WTC11 (cell line): ENCODE measurements around the gene CCL17. TPM values are rescaled to one million over a fixed set of nuclear protein-coding genes. Genes with fewer than 3 reads are reported as not detected.

Source experiments
- ATAC-seq: fragments of 200-7000 bp; cut with Tn5 transposase; 2 replicates; pipeline ENCODE4 v1.10.0; 2021; ENCODE audit warnings: mild to moderate bottlenecking, moderate library complexity
- CTCF ChIA-PET: fragments of 300-600 bp; sonication (Branson Sonifier 250); formaldehyde crosslinking; loops from one replicate; lab custom pipeline; 2021; ENCODE audit warnings: antibody characterized with exemption; lab: Charles Lee
- POLR2A ChIA-PET: fragments of 350-600 bp; sonication (Branson Sonifier 250); formaldehyde crosslinking; loops from one replicate; lab custom pipeline; 2021; ENCODE audit warnings: antibody characterized with exemption; lab: Charles Lee
- DNase-seq: peaks from one replicate; pipeline ENCODE4 v3.0.0; 2021; ENCODE audit warnings: low spot score
- H3K27ac Mint-ChIP-seq: 2 replicates; pipeline ENCODE4 v1.8.0; 2021; ENCODE audit warnings: mixed read lengths
- H3K27me3 Mint-ChIP-seq: 2 replicates; pipeline ENCODE4 v1.8.0; 2021; ENCODE audit warnings: low read depth, mild to moderate bottlenecking, moderate library complexity, mixed read lengths
- H3K36me3 Mint-ChIP-seq: 2 replicates; pipeline ENCODE4 v1.8.0; 2021; ENCODE audit warnings: mixed read lengths
- H3K4me1 Mint-ChIP-seq: 2 replicates; pipeline ENCODE4 v1.8.0; 2022; ENCODE audit warnings: mixed read lengths
- H3K4me3 Mint-ChIP-seq: 2 replicates; pipeline ENCODE4 v1.8.0; 2021; ENCODE audit warnings: mild to moderate bottlenecking, moderate library complexity, mixed read lengths
- H3K9me3 Mint-ChIP-seq: 2 replicates; pipeline ENCODE4 v1.8.0; 2021; ENCODE audit warnings: mixed read lengths
- FOXP1 ChIP-seq: sonication (generic); formaldehyde crosslinking; IDR thresholded peaks from 2 replicates; pipeline ENCODE4 v1.8.0; 2022; ENCODE audit warnings: missing genetic modification reagents, mild to moderate bottlenecking, moderate library complexity, borderline replicate concordance
- NFE2L1 ChIP-seq: sonication (generic); formaldehyde crosslinking; IDR thresholded peaks from 2 replicates; pipeline ENCODE4 v1.8.1; 2023; ENCODE audit warnings: missing genetic modification reagents
- NR2C2 ChIP-seq: sonication (generic); formaldehyde crosslinking; IDR thresholded peaks from 2 replicates; pipeline ENCODE4 v1.8.0; 2022; ENCODE audit warnings: mild to moderate bottlenecking, missing genetic modification reagents
- NR3C1 ChIP-seq: sonication (generic); formaldehyde crosslinking; conservative IDR thresholded peaks from 2 replicates; pipeline ENCODE4 v1.8.1; 2023; ENCODE audit warnings: low read depth, mild to moderate bottlenecking, missing genetic modification reagents
- RELA ChIP-seq: sonication (generic); formaldehyde crosslinking; IDR thresholded peaks from 2 replicates; pipeline ENCODE4 v1.8.1; 2022; ENCODE audit warnings: missing genetic modification reagents, mild to moderate bottlenecking, borderline replicate concordance
- ZNF232 ChIP-seq: sonication (generic); formaldehyde crosslinking; IDR thresholded peaks from 2 replicates; pipeline ENCODE4 v1.8.0; 2022; ENCODE audit warnings: mild to moderate bottlenecking, missing genetic modification reagents
- total RNA-seq: library from RNA; stranded (reverse); gene quantifications from 3 replicates; pipeline ENCODE4 v1.2.3, GENCODE V29; 2021
- TF ChIP-seq, protein P1 (sequence below): sonication (generic); formaldehyde crosslinking; IDR thresholded peaks from 2 replicates; pipeline ENCODE4 v1.8.1; 2023; ENCODE audit warnings: mild to moderate bottlenecking, missing genetic modification reagents, moderate library complexity
- TF ChIP-seq, protein P2 (sequence below): sonication (generic); formaldehyde crosslinking; IDR thresholded peaks from 2 replicates; pipeline ENCODE4 v1.8.0; 2023; ENCODE audit warnings: mild to moderate bottlenecking, missing genetic modification reagents
- TF ChIP-seq, protein P3 (sequence below): sonication (generic); formaldehyde crosslinking; IDR thresholded peaks from 2 replicates; pipeline ENCODE4 v1.8.1; 2023; ENCODE audit warnings: mild to moderate bottlenecking, missing genetic modification reagents, borderline replicate concordance
- TF ChIP-seq, protein P4 (sequence below): fragments of 200-600 bp; IDR thresholded peaks from 2 replicates; pipeline ENCODE4 v1.8.0; 2022; ENCODE audit warnings: antibody characterized with exemption
- TF ChIP-seq, protein P5 (sequence below): sonication (generic); formaldehyde crosslinking; conservative IDR thresholded peaks from 2 replicates; pipeline ENCODE4 v1.8.1; 2022; ENCODE audit warnings: mild to moderate bottlenecking, missing genetic modification reagents
- TF ChIP-seq, protein P6 (sequence below): sonication (generic); formaldehyde crosslinking; IDR thresholded peaks from 2 replicates; pipeline ENCODE4 v1.8.1; 2022; ENCODE audit warnings: low read depth, mild to moderate bottlenecking, moderate library complexity, missing genetic modification reagents, borderline replicate concordance
- TF ChIP-seq, protein P7 (sequence below): sonication (generic); formaldehyde crosslinking; conservative IDR thresholded peaks from 2 replicates; pipeline ENCODE4 v1.8.1; 2023; ENCODE audit warnings: mild to moderate bottlenecking, low read depth, missing genetic modification reagents, moderate library complexity

Gene CCL17
- total RNA-seq, 1 experiment from 2014 or later = not detected

DNA sequence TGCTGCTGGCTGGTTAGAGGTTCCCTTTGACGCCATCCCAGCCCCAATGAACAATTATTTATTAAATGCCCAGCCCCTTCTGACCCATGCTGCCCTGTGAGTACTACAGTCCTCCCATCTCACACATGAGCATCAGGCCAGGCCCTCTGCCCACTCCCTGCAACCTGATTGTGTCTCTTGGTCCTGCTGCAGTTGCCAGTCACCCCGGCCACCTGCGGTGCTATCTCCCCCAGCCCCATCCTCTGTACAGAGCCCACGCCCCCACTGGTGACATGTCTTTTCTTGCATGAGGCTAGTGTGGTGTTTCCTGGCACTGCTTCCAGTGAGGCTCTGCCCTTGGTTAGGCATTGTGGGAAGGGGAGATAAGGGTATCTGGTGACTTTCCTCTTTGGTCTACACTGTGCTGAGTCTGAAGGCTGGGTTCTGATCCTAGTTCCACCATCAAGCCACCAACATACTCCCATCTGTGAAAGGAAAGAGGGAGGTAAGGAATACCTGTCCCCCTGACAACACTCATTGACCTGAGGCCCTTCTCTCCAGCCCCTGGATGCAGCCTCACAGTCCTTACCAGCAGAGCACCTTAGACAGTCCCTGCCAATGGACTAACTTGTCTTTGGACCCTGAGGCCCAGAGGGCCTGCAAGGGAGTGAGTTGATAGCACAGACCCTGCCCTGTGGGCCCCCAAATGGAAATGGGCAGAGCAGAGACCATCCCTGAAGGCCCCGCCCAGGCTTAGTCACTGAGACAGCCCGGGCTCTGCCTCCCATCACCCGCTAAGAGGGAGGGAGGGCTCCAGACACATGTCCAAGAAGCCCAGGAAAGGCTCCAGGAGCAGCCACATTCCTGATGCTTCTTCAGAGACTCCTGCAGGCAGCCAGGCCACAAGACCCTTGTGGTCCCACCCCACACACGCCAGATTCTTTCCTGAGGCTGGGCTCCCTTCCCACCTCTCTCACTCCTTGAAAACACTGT lies 21.0 kb upstream of the CCL17 start (continued):
- TF ChIP-seq, protein P1, sequence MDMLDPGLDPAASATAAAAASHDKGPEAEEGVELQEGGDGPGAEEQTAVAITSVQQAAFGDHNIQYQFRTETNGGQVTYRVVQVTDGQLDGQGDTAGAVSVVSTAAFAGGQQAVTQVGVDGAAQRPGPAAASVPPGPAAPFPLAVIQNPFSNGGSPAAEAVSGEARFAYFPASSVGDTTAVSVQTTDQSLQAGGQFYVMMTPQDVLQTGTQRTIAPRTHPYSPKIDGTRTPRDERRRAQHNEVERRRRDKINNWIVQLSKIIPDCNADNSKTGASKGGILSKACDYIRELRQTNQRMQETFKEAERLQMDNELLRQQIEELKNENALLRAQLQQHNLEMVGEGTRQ (CRISPR knock-in tag) = no peak
- TF ChIP-seq, protein P2, sequence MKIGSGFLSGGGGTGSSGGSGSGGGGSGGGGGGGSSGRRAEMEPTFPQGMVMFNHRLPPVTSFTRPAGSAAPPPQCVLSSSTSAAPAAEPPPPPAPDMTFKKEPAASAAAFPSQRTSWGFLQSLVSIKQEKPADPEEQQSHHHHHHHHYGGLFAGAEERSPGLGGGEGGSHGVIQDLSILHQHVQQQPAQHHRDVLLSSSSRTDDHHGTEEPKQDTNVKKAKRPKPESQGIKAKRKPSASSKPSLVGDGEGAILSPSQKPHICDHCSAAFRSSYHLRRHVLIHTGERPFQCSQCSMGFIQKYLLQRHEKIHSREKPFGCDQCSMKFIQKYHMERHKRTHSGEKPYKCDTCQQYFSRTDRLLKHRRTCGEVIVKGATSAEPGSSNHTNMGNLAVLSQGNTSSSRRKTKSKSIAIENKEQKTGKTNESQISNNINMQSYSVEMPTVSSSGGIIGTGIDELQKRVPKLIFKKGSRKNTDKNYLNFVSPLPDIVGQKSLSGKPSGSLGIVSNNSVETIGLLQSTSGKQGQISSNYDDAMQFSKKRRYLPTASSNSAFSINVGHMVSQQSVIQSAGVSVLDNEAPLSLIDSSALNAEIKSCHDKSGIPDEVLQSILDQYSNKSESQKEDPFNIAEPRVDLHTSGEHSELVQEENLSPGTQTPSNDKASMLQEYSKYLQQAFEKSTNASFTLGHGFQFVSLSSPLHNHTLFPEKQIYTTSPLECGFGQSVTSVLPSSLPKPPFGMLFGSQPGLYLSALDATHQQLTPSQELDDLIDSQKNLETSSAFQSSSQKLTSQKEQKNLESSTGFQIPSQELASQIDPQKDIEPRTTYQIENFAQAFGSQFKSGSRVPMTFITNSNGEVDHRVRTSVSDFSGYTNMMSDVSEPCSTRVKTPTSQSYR = no peak
- TF ChIP-seq NR3C1 (CRISPR knock-in tag) = no peak
- TF ChIP-seq, all 79 proteins: peak for 0

DNA sequence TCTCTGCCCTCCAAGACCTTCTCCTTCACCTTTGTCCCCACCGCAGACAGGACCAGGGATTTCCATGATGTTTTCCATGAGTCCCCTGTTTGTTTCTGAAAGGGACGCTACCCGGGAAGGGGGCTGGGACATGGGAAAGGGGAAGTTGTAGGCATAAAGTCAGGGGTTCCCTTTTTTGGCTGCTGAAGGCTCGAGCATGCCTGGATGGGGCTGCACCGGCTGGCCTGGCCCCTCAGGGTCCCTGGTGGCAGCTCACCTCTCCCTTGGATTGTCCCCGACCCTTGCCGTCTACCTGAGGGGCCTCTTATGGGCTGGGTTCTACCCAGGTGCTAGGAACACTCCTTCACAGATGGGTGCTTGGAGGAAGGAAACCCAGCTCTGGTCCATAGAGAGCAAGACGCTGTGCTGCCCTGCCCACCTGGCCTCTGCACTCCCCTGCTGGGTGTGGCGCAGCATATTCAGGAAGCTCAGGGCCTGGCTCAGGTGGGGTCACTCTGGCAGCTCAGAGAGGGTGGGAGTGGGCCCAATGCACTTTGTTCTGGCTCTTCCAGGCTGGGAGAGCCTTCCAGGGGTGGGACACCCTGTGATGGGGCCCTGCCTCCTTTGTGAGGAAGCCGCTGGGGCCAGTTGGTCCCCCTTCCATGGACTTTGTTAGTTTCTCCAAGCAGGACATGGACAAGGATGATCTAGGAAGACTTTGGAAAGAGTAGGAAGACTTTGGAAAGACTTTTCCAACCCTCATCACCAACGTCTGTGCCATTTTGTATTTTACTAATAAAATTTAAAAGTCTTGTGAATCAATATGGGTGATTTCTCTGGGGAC lies 20.1 kb upstream of the CCL17 start:
- ATAC-seq = no peak
- CTCF ChIA-PET = interaction anchor here (1.1 kb wide), 1 partner anchor 33 kb away, joined by 3 read pairs; no protein-coding TSS in a partner anchor
- Mint-ChIP-seq H3K9me3 (peaks cover 5% of the 10 kb centered on the region), H3K27ac (no peak overlapping the region), H3K4me1 (peaks cover 3% of the 10 kb centered on the region; the same call in 1 of the 2 replicates), H3K36me3 (no peaks in the 10 kb centered on the region), H3K27me3 (no peaks in the 10 kb centered on the region), H3K4me3 (no peak overlapping the region)
- no peak for DNase-seq
- TF ChIP-seq, protein P3, sequence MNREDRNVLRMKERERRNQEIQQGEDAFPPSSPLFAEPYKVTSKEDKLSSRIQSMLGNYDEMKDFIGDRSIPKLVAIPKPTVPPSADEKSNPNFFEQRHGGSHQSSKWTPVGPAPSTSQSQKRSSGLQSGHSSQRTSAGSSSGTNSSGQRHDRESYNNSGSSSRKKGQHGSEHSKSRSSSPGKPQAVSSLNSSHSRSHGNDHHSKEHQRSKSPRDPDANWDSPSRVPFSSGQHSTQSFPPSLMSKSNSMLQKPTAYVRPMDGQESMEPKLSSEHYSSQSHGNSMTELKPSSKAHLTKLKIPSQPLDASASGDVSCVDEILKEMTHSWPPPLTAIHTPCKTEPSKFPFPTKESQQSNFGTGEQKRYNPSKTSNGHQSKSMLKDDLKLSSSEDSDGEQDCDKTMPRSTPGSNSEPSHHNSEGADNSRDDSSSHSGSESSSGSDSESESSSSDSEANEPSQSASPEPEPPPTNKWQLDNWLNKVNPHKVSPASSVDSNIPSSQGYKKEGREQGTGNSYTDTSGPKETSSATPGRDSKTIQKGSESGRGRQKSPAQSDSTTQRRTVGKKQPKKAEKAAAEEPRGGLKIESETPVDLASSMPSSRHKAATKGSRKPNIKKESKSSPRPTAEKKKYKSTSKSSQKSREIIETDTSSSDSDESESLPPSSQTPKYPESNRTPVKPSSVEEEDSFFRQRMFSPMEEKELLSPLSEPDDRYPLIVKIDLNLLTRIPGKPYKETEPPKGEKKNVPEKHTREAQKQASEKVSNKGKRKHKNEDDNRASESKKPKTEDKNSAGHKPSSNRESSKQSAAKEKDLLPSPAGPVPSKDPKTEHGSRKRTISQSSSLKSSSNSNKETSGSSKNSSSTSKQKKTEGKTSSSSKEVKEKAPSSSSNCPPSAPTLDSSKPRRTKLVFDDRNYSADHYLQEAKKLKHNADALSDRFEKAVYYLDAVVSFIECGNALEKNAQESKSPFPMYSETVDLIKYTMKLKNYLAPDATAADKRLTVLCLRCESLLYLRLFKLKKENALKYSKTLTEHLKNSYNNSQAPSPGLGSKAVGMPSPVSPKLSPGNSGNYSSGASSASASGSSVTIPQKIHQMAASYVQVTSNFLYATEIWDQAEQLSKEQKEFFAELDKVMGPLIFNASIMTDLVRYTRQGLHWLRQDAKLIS (CRISPR knock-in tag) = no peak
- TF ChIP-seq, protein P4, sequence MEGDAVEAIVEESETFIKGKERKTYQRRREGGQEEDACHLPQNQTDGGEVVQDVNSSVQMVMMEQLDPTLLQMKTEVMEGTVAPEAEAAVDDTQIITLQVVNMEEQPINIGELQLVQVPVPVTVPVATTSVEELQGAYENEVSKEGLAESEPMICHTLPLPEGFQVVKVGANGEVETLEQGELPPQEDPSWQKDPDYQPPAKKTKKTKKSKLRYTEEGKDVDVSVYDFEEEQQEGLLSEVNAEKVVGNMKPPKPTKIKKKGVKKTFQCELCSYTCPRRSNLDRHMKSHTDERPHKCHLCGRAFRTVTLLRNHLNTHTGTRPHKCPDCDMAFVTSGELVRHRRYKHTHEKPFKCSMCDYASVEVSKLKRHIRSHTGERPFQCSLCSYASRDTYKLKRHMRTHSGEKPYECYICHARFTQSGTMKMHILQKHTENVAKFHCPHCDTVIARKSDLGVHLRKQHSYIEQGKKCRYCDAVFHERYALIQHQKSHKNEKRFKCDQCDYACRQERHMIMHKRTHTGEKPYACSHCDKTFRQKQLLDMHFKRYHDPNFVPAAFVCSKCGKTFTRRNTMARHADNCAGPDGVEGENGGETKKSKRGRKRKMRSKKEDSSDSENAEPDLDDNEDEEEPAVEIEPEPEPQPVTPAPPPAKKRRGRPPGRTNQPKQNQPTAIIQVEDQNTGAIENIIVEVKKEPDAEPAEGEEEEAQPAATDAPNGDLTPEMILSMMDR = no peak
- TF ChIP-seq, protein P1 (CRISPR knock-in tag) = no peak
- TF ChIP-seq ZNF232 = no peak
- no peak for TF ChIP-seq FOXP1 (CRISPR knock-in tag)
- POLR2A ChIA-PET = no interaction called here

DNA sequence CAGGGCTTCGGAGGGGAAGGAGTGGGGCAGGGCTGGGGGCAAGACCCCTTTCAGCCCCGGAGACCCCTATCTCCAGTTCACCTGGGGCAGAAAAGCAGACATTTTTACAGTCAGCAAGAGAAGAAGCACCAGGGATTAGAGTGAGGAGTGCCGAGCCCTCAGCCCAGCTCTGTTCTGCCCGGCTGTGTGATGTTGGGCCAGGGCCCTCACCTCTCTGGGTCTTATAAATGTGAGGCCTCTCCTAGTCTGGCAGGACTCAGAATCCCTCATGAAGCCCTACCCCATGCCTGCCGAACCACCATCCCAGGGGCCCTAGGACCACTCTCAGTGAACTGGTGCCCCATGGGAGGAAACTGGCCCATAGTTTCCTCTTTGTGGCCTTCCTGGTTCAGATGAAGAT lies 19.5 kb upstream of the CCL17 start:
- ChIA-PET POLR2A (no interaction called here), CTCF (interaction anchor here (1.1 kb wide), 1 partner anchor 32 kb away, joined by 3 read pairs; no protein-coding TSS in a partner anchor)
- no peak overlapping the region for H3K4me3 Mint-ChIP-seq
- H3K27me3 Mint-ChIP-seq = no peaks in the 10 kb centered on the region
- H3K27ac Mint-ChIP-seq = no peak overlapping the region
- H3K36me3 Mint-ChIP-seq = no peaks in the 10 kb centered on the region
- DNase-seq (no peak), ATAC-seq (no peak)
- peaks cover 3% of the 10 kb centered on the region; the same call in 1 of the 2 replicates for H3K4me1 Mint-ChIP-seq
- H3K9me3 Mint-ChIP-seq = peaks cover 5% of the 10 kb centered on the region
- TF ChIP-seq, protein P5, sequence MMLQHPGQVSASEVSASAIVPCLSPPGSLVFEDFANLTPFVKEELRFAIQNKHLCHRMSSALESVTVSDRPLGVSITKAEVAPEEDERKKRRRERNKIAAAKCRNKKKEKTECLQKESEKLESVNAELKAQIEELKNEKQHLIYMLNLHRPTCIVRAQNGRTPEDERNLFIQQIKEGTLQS (CRISPR knock-in tag) = no peak
- TF ChIP-seq, protein P6, sequence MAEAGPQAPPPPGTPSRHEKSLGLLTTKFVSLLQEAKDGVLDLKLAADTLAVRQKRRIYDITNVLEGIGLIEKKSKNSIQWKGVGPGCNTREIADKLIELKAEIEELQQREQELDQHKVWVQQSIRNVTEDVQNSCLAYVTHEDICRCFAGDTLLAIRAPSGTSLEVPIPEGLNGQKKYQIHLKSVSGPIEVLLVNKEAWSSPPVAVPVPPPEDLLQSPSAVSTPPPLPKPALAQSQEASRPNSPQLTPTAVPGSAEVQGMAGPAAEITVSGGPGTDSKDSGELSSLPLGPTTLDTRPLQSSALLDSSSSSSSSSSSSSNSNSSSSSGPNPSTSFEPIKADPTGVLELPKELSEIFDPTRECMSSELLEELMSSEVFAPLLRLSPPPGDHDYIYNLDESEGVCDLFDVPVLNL (CRISPR knock-in tag) = no peak
- TF ChIP-seq NR2C2 (CRISPR knock-in tag) (no peak), NFE2L1 (CRISPR knock-in tag) (no peak), RELA (CRISPR knock-in tag) (no peak)
- TF ChIP-seq, protein P7, sequence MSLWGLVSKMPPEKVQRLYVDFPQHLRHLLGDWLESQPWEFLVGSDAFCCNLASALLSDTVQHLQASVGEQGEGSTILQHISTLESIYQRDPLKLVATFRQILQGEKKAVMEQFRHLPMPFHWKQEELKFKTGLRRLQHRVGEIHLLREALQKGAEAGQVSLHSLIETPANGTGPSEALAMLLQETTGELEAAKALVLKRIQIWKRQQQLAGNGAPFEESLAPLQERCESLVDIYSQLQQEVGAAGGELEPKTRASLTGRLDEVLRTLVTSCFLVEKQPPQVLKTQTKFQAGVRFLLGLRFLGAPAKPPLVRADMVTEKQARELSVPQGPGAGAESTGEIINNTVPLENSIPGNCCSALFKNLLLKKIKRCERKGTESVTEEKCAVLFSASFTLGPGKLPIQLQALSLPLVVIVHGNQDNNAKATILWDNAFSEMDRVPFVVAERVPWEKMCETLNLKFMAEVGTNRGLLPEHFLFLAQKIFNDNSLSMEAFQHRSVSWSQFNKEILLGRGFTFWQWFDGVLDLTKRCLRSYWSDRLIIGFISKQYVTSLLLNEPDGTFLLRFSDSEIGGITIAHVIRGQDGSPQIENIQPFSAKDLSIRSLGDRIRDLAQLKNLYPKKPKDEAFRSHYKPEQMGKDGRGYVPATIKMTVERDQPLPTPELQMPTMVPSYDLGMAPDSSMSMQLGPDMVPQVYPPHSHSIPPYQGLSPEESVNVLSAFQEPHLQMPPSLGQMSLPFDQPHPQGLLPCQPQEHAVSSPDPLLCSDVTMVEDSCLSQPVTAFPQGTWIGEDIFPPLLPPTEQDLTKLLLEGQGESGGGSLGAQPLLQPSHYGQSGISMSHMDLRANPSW = no peak
